SJSA1 (cell line): ENCODE data around the gene OSBPL9. TPM values are rescaled to one million over a fixed set of nuclear protein-coding genes. Genes with fewer than 3 reads are reported as not detected.

Experiments
- DNase-seq, 2 experiments: peaks; one replicate each; pipeline ENCODE4 v3.0.0-alpha.2; 2015 to 2020; ENCODE audit warnings: low spot score in 2 of 2, low read depth in 1 of 2
- H3K27ac ChIP-seq: fragments of 250-450 bp; sonication (Bioruptor Pico); 2 replicates; pipeline ENCODE4 v1.5.1; 2020; ENCODE audit warnings: mild to moderate bottlenecking, moderate library complexity
- H3K27me3 ChIP-seq: fragments of 250-450 bp; sonication (Bioruptor Pico); replicated peaks from 2 replicates; pipeline ENCODE4 v1.5.1; 2020; ENCODE audit warnings: mild to moderate bottlenecking, moderate library complexity
- H3K36me3 ChIP-seq: fragments of 250-450 bp; sonication (Bioruptor Pico); 2 replicates; pipeline ENCODE4 v1.5.1; 2020; ENCODE audit warnings: mild to moderate bottlenecking
- H3K4me1 ChIP-seq: fragments of 250-450 bp; sonication (Bioruptor Pico); replicated peaks from 2 replicates; pipeline ENCODE4 v1.6.1; 2021; ENCODE audit warnings: mild to moderate bottlenecking
- H3K4me3 ChIP-seq: fragments of 250-450 bp; sonication (Bioruptor Pico); 2 replicates; pipeline ENCODE4 v1.5.1; 2020; ENCODE audit warnings: mild to moderate bottlenecking
- H3K9me3 ChIP-seq: fragments of 250-450 bp; sonication (Bioruptor Pico); replicated peaks from 2 replicates; pipeline ENCODE4 v1.5.1; 2020; ENCODE audit warnings: mild to moderate bottlenecking
- total RNA-seq: library from RNA; depleted of rRNA; stranded (reverse); fragments of >200 nt; shearing (Covaris generic); gene quantifications from 2 replicates; pipeline ENCODE4 v1.2.3, GENCODE V29; 2014

OSBPL9 gene
- total RNA-seq, 1 experiment from 2014 or later: 117 TPM

DNA sequence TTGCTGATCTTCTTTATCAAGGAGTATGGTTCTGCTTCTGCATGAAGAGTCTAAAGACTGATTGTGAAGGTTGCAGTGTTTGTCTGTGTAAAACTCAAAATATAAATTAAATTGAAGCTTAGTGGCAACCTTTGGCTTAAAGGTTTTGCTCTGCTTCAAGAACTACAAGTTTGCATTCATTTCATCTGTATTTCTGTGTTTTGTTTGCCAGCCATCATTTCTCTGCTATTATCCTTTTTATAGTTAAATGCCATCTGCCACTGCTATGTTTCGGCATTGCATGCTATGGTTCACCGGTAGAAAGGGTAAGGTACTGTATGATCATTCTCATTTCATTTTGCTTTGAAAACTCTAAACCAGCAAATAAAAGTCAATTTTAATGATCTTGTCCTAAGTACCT is 52.9 kb downstream of the OSBPL9 start:
- Histone ChIP-seq H3K4me3 (no peak overlapping the region), H3K36me3 (peaks cover 4% of the 10 kb centered on the region; the same call in 1 of the 2 replicates), H3K27ac (no peak overlapping the region), H3K4me1 (peaks cover 33% of the 10 kb centered on the region), H3K9me3 (no peaks in the 10 kb centered on the region), H3K27me3 (no peaks in the 10 kb centered on the region)
- DNase-seq: no peak

- H3K27ac ChIP-seq: peak overlapping the region; percentile 13
These were observed 54.8 kb downstream of the OSBPL9 start for GRCh38 chr1:51671527-51672325.

GRCh38 chr1:51673279-51673678 is 56.4 kb downstream of the OSBPL9 start:
- Histone ChIP-seq H3K27me3 (no peaks in the 10 kb centered on the region), H3K27ac (no peak overlapping the region), H3K4me3 (no peak overlapping the region), H3K4me1 (peaks cover 27% of the 10 kb centered on the region), H3K36me3 (peaks cover 4% of the 10 kb centered on the region; the same call in 1 of the 2 replicates), H3K9me3 (no peaks in the 10 kb centered on the region)
- DNase-seq: no peak

More at GRCh38 chr1:51671527-51672325, 54.8 kb downstream of the OSBPL9 start:
- peaks cover 4% of the 10 kb centered on the region; the same call in 1 of the 2 replicates for H3K36me3 ChIP-seq
- peak; percentile 60 to 67 for DNase-seq
- no peak overlapping the region for H3K4me3 ChIP-seq
- no peaks in the 10 kb centered on the region for H3K27me3 ChIP-seq
- peaks cover 27% of the 10 kb centered on the region for H3K4me1 ChIP-seq
- no peaks in the 10 kb centered on the region for H3K9me3 ChIP-seq

- peaks cover 21% of the 10 kb centered on the region for H3K4me1 ChIP-seq
- peaks cover 4% of the 10 kb centered on the region; the same call in 1 of the 2 replicates for H3K36me3 ChIP-seq
- no peaks in the 10 kb centered on the region for H3K9me3 ChIP-seq
- no peaks in the 10 kb centered on the region for H3K27me3 ChIP-seq
- no peak overlapping the region for H3K4me3 ChIP-seq
- no peak overlapping the region for H3K27ac ChIP-seq
- DNase-seq: no peak
These were observed 58.4 kb downstream of the OSBPL9 start for GRCh38 chr1:51675177-51675780.

GRCh38 chr1:51679435-51679834 is 62.5 kb downstream of the OSBPL9 start:
- Histone ChIP-seq H3K4me1 (no peaks in the 10 kb centered on the region), H3K36me3 (no peaks in the 10 kb centered on the region), H3K9me3 (no peaks in the 10 kb centered on the region), H3K27me3 (no peaks in the 10 kb centered on the region), H3K27ac (no peak overlapping the region), H3K4me3 (no peak overlapping the region)
- DNase-seq: no peak

DNA sequence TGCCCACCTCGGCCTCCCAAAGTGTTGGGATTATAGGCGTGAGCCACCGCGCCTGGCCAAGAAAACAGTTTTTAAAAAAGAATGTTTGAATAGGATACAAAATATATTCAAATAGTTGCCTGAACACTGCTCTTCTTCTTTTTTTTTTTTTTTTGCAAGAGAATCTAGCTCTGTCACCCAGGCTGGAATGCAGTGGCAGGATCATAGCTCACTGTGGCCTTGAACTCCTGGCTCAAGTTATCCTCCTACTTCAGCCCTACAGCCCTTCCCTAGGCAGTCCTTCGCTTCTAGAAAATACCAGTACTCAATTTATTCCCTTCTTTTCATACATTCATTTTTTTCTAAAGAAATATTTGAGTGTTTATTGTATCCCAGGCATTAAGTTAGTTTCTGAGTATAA is 67.9 kb downstream of the OSBPL9 start:
- H3K27ac ChIP-seq: no peak overlapping the region
- DNase-seq: no peak

GRCh38 chr1:51686450-51686849 is 69.6 kb downstream of the OSBPL9 start:
- H3K9me3 ChIP-seq: no peaks in the 10 kb centered on the region
- peaks cover 19% of the 10 kb centered on the region for H3K4me1 ChIP-seq
- H3K27ac ChIP-seq: no peak overlapping the region
- H3K36me3 ChIP-seq: no peaks in the 10 kb centered on the region
- H3K27me3 ChIP-seq: no peaks in the 10 kb centered on the region
- H3K4me3 ChIP-seq: no peak overlapping the region
- DNase-seq: no peak

More for the DNA sequence above, 67.9 kb downstream of the OSBPL9 start:
- Histone ChIP-seq H3K9me3 (no peaks in the 10 kb centered on the region), H3K4me1 (peaks cover 8% of the 10 kb centered on the region), H3K27me3 (no peaks in the 10 kb centered on the region), H3K4me3 (no peak overlapping the region), H3K36me3 (no peaks in the 10 kb centered on the region)

GRCh38 chr1:51689075-51689440 is 72.2 kb downstream of the OSBPL9 start:
- Histone ChIP-seq H3K27me3 (no peaks in the 10 kb centered on the region), H3K4me1 (peaks cover 31% of the 10 kb centered on the region), H3K9me3 (no peaks in the 10 kb centered on the region), H3K27ac (no peak overlapping the region), H3K4me3 (no peak overlapping the region), H3K36me3 (no peaks in the 10 kb centered on the region)
- no peak for DNase-seq

GRCh38 chr1:51689643-51690042 is 72.8 kb downstream of the OSBPL9 start:
- Histone ChIP-seq H3K4me1 (peaks cover 31% of the 10 kb centered on the region), H3K36me3 (no peaks in the 10 kb centered on the region), H3K27ac (no peak overlapping the region), H3K4me3 (no peak overlapping the region), H3K27me3 (no peaks in the 10 kb centered on the region), H3K9me3 (no peaks in the 10 kb centered on the region)
- DNase-seq: no peak

GRCh38 chr1:51690285-51690961 is 73.5 kb downstream of the OSBPL9 start:
- no peaks in the 10 kb centered on the region for H3K27me3 ChIP-seq
- no peaks in the 10 kb centered on the region for H3K9me3 ChIP-seq
- H3K27ac ChIP-seq: no peak overlapping the region
- H3K4me3 ChIP-seq: no peak overlapping the region
- no peaks in the 10 kb centered on the region for H3K36me3 ChIP-seq
- peaks cover 31% of the 10 kb centered on the region for H3K4me1 ChIP-seq
- DNase-seq: peak in 1 of 2 experiments; percentile 31

GRCh38 chr1:51691920-51692319 is 75.0 kb downstream of the OSBPL9 start:
- no peak for DNase-seq

DNA sequence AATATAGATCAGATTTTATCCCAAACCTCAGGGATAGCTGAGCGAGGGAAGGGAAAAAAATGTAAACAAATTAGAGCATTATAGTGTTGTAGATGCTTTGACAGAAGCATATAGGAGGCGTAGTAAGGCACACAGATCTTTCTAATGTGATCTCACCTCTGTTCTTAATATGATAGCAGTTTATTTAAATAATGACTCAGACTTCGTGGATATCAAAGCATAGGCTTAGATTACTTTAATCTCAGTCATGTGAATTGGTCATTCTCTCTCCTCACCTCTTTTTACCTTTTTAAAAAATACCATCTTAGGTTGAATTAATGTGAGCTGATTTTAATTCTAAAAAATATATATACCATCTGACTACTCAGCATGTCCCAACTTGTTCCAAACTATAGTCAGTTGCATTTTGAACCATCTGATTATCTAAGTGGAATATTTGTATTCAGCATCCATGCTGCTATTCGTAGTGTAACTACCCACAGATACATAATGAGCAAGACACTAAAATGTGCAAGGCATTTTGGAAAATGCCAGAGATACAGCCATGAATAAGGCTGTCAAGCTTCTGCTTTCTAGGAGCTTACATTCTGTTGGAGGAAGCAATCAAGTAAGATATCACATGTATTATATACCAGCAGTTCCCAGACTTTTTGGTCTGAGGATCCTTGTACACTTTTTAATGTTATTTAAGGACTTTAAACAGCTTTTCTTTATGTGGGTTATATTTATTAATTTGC is 76.7 kb downstream of the OSBPL9 start:
- no peak overlapping the region for H3K4me3 ChIP-seq
- no peaks in the 10 kb centered on the region for H3K36me3 ChIP-seq
- no peak overlapping the region for H3K27ac ChIP-seq
- no peaks in the 10 kb centered on the region for H3K9me3 ChIP-seq
- H3K4me1 ChIP-seq: peaks cover 31% of the 10 kb centered on the region
- no peaks in the 10 kb centered on the region for H3K27me3 ChIP-seq
- DNase-seq: no peak

More at GRCh38 chr1:51691920-51692319, 75.0 kb downstream of the OSBPL9 start:
- no peak overlapping the region for H3K27ac ChIP-seq
- no peaks in the 10 kb centered on the region for H3K27me3 ChIP-seq
- H3K36me3 ChIP-seq: no peaks in the 10 kb centered on the region
- H3K4me3 ChIP-seq: no peak overlapping the region
- no peaks in the 10 kb centered on the region for H3K9me3 ChIP-seq
- H3K4me1 ChIP-seq: peaks cover 31% of the 10 kb centered on the region

DNA sequence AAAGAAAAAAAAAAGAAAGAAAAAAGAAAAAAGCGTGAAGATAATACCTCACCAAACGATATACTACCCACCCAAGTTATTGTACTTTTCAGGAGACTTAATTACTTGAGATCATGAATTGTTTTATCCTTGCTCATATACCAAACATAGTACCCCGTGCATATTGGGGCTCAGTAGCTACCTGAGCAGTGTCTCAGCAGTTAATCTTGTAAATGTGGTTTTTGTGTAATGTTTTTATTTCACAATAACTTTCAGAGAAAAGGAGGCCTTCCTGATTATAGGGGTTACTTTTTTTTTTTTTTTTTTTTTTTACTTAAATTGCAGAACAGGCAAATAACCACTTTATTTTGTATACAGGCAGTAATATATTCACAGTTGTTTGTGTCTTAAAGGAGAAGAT is 80.3 kb downstream of the OSBPL9 start:
- no peaks in the 10 kb centered on the region for H3K36me3 ChIP-seq
- DNase-seq: no peak
- peaks cover 26% of the 10 kb centered on the region for H3K4me1 ChIP-seq
- no peak overlapping the region for H3K4me3 ChIP-seq
- no peaks in the 10 kb centered on the region for H3K27me3 ChIP-seq
- no peak overlapping the region for H3K27ac ChIP-seq
- H3K9me3 ChIP-seq: no peaks in the 10 kb centered on the region
